ENCODE measurements around the gene SEMA4G.
A peak's percentile ranks its signal among the peaks of the same experiment; 100 is the strongest.

SEMA4G gene

DNA sequence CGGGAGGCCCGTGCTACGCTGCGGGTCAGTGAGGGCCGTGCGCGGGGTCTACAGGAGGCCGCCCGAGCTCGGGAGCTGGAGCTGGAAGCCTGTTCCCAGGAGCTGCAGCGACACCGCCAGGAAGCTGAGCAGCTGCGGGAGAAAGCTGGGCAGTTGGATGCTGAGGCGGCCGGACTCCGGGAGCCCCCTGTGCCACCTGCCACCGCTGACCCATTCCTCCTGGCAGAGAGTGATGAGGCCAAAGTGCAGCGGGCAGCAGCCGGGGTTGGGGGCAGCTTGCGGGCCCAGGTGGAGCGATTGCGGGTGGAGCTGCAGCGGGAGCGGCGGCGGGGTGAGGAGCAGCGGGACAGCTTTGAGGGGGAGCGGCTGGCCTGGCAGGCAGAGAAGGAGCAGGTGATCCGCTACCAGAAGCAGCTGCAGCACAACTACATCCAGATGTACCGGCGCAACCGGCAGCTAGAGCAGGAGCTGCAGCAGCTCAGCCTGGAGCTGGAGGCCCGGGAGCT lies 37.3 kb downstream of the SEMA4G start:
- DNase-seq (ENCODE audit: low read depth in 2 of 2) = no peak

DNA sequence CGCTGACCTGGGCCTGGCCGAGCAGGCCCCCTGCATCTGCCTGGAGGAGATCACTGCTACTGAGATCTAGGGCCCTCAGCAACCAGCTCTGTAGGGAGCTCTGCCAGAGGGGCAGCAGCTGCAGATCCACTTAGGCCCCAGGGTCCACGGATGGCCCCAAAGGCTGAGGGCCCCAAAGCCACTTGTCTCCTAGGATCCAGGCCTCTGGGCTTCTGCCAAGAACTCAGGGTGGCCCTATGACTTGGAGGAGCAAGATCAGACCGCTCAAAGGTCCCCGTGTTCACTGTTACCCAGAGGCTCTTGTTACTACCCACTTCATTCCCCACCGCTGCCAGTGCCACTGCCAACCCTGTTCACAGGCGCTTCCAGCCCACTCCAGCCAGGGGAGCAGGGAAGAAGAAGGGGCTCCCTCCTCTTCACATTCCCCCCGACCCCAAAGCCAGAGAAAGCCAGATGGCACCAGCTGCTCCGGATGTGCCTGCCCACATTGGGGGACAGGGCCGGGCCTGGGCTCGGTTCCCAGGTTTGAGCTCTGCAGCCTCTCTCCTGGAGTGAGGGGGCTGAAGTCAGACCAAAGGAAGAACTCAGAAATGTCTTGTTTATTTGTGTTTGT lies 37.9 kb downstream of the SEMA4G start:
- DNase-seq (ENCODE audit: low read depth in 2 of 2) = no peak

DNA sequence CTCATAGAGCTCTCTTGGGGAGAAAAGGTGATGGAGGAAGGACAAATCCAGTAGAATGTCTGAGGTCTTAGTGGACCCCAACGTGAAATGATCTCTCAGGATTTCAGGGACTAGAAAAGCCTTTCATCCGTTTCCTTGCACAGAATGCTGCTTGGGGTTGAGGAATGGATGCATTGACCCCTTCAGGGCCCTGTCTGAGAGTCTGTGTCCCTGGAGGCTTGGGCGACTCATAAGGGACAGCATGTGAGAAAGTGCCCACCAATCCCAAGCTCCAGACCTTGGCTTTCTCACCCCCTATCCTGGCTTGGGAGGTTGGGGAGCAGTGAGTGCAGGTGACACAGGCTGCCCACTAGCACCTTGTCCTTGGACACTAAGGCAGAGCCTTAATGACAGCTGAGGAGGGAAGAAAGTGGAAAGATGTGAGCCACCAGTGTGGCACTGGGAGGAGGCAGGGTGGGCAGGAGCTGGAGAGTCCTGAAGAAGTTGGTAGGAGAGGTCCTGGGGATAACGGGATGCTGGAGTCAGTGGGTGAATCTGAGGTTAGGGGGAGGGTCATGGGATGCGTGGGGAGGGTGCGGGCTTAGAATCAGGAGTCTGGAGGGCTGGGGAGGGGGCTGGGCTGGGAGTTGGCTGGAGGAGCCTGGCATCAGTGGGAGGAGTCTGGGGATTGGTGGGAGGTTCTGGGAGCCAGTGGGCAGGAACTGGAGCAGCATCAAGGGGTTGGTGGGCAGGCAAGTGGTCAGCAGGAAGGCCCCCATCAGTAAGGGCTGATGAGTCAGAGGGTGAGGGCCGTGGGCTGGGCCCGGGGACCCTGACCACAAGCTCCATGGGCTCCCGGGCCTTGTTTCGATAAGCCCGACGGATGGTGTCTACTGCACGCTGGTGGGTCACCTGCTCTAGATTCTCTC lies 38.9 kb downstream of the SEMA4G start:
- DNase-seq (ENCODE audit: low read depth in 2 of 2) = no peak

DNA sequence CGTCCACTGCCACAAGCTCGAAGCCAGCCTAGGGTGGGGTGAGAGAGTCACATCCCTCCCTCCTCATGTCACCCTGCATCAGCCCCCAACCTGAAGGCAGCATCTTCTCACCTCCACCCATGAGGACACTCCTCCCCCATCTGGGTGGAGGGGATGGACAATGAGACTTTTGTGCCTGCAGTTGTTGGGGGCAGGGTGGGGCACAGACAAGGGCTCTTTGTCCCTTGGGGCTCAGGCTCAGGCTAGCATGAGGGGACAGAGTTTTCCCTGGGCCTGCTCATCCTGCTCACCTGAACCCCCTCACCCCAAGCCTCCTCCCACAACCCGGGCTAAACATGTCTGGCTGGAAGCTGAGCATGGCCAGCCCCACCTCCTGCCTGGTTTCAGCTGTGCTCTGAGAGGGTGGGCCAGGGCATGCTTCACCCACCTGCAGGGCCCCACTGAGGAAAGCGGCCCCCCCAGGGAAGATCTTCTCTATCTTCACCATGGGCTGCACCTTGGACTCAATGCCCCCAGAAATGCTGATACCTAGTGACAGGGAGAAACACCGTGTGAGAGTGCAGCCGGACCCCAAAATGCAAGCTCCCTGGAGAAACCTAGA lies 39.6 kb downstream of the SEMA4G start:
- DNase-seq (ENCODE audit: low read depth in 2 of 2) = no peak

DNA sequence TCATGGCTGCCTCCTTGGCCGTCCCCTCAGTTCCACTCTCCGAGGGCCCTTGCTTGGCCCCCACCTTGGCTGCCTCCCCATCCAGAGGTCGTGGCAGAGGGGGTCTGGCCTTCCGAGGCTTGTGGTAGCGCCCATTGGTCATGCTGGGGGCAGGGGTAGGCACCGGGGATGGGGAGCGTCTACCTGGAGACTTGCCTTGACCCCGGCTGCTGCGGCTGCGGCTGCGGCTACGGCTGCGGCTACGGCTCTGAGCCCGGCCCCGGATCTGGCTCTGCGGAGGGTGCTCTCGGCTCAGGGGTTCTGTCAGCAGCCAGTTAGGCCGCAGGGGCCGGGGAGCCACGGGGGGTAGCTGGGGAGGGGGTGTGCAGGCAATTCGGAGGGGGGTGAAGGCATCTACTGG lies 41.0 kb downstream of the SEMA4G start:
- no peak for DNase-seq (ENCODE audit: low read depth in 2 of 2)

GRCh38 chr10:101011517-101012423 lies 42.5 kb downstream of the SEMA4G start:
- DNase-seq (ENCODE audit: low read depth in 2 of 2) = no peak

GRCh38 chr10:101012525-101013364 lies 43.4 kb downstream of the SEMA4G start:
- peak; percentile 63 to 65 for DNase-seq (ENCODE audit: low read depth in 2 of 2)

GRCh38 chr10:101013365-101013825 lies 44.1 kb downstream of the SEMA4G start:
- DNase-seq (ENCODE audit: low read depth in 2 of 2) = no peak

GRCh38 chr10:101014230-101014884 lies 45.1 kb downstream of the SEMA4G start:
- DNase-seq (ENCODE audit: low read depth in 2 of 2) = no peak

DNA sequence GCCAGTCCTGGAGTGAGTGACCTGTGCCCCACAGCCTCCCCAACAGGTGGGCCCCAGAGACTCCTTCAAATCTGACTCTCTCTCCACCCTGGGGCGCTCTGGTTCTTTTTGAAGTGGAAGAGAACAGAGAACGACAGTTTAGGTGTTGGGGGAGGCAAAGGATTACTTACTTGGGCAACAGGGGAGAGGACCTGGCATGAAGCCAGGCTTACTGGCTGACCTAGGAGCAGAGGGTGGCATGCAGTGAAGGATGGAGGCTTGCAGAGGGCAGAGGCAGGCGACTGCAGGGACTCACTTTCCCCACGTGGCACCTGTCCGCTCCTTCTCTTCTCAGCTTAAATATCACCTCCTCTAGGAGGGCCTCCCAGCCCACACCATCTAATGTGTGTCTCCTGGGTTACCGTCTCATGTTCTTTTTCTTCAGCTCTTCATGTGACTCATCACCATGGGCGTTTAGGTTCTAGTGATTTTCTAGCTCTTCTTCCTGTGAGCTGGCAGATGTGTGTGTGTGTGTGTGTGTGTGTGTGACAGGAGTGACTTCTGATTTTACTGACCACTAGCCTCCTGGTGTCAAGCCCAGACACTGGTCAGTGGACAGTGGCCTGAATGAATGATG lies 45.8 kb downstream of the SEMA4G start:
- no peak for DNase-seq (ENCODE audit: low read depth in 2 of 2)

DNA sequence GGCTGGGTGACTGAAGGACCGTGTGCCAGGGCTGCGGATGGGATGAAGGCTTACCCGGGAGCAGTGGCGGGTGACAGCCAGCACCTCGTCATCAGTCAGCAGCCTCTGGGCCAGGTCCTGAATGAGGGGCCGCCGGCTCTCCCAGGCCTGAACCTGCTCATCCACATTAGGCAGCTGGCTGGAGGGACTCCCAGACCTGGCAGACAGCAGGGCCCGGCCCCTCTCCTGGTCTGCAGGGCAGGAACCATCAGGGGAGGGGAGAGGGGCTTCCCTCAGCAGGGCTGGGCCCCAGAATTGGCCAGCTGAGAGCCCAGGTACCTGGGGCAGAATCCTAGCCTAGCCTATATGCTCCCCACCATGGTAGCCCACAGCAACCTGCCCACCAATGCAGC lies 46.3 kb downstream of the SEMA4G start:
- DNase-seq (ENCODE audit: low read depth in 2 of 2) = no peak

DNA sequence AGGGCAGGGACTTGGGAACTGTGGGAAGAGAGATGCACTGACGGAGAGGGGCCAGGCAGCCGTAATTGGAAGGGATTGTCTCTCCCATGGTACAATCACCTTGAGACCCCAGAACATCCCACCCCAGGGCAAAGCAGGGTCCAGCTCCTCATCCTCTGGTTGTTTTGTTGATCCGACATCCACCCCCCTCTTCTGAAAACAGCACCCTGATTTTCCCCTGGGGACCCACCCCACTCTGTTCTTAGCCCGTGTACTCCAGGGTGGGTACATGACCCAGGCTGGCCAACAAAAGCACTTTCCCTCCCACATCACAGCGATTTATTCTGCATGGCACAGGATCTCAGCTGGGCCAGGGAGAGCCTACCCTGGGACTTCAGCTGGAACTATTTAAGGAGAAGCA lies 47.5 kb downstream of the SEMA4G start:
- DNase-seq (ENCODE audit: low read depth in 2 of 2) = no peak

GRCh38 chr10:101018118-101018599 lies 48.9 kb downstream of the SEMA4G start:
- no peak for DNase-seq (ENCODE audit: low read depth in 2 of 2)

GRCh38 chr10:101018600-101019439 lies 49.5 kb downstream of the SEMA4G start:
- peak; percentile 68 to 74 for DNase-seq (ENCODE audit: low read depth in 2 of 2)
